ENCODE measurements around the gene NFIA. TPM values are rescaled to one million over a fixed set of nuclear protein-coding genes. Genes with fewer than 3 reads are reported as not detected.

The NFIA gene
- total and polyA plus RNA-seq, 10 of the 15 experiments (the other 5 are each of a cell fraction or from before 2014, with no cell fraction given): 0.10 to 0.16 TPM; not detected in 8

- ChIA-PET RAD21 (ENCODE audit: unreplicated experiment) (interaction anchor here (0.9 kb wide), 1 partner anchor 475 kb away, joined by 3 read pairs; no protein-coding TSS in a partner anchor), POLR2A (no interaction called here), CTCF (interaction anchor here (0.7 to 2.4 kb wide), 8 partner anchors 11 to 1480 kb away, joined by 3 to 14 read pairs (median 3); no protein-coding TSS in a partner anchor), SMC1A (ENCODE audit: uncharacterized antibody, unreplicated experiment) (interaction anchor here (0.6 to 1.9 kb wide), 3 partner anchors 11 to 473 kb away, joined by 3 to 10 read pairs (median 6); no protein-coding TSS in a partner anchor)
- Histone ChIP-seq H3K36me3 (ENCODE audit: control insufficient read depth in 2 of 2, insufficient read depth in 2 of 2, low read length in 1 of 2) (no peaks in the 10 kb centered on the region), H3K4me1 (ENCODE audit: control insufficient read depth, insufficient read depth, low read length) (no peaks in the 10 kb centered on the region), H3K4me3 (no peak overlapping the region), H3K4me2 (ENCODE audit: control insufficient read depth, insufficient read depth) (no peak overlapping the region), H3K27ac (ENCODE audit: control insufficient read depth, insufficient read depth) (no peak overlapping the region), H3K79me2 (ENCODE audit: control insufficient read depth, insufficient read depth, low read length) (no peaks in the 10 kb centered on the region), H2AFZ (ENCODE audit: control insufficient read depth, low read depth, low read length) (no peak overlapping the region), H3K27me3 (replicated peaks in 1 of 2; ENCODE audit: control insufficient read depth in 2 of 2, insufficient read depth in 2 of 2, low read length in 1 of 2) (no peaks in the 10 kb centered on the region), H3K9me3 (replicated peaks; ENCODE audit: control insufficient read depth, insufficient read depth, low read length) (no peaks in the 10 kb centered on the region), H3K9ac (ENCODE audit: control insufficient read depth, insufficient read depth, low read length) (no peak overlapping the region), H4K20me1 (ENCODE audit: control insufficient read depth, insufficient read depth) (no peaks in the 10 kb centered on the region)
- WGBS (ENCODE audit: insufficient coverage, insufficient replicate concordance, low lambda C conversion rate, missing lambda C conversion rate): 63% methylated on average over 5 of the region's 5 CpGs
- in situ Hi-C loops (cut with MboI): loop anchor here (10.0 kb wide), 1 partner anchor 477 kb away; no protein-coding TSS in a partner anchor
- DNase-seq (ENCODE audit: low read depth, low spot score): no peak
- TF ChIP-seq ATF3 (IDR thresholded peaks at IDR 0.05; ENCODE audit: borderline replicate concordance, extremely low read depth, low read depth, low read length) (no peak), PML (IDR thresholded peaks at IDR 0.05; ENCODE audit: low read length) (no peak), SIN3A (IDR thresholded peaks at IDR 0.05; ENCODE audit: low read depth, low read length) (no peak), EGR1 (IDR thresholded peaks at IDR 0.05; ENCODE audit: borderline replicate concordance in 1 of 2, low read depth in 2 of 2, low read length in 2 of 2) (no peak), ZNF622 (IDR thresholded peaks at IDR 0.05) (no peak), ESRRA (IDR thresholded peaks at IDR 0.05; ENCODE audit: low read length) (no peak), EZH2 (IDR thresholded peaks at IDR 0.05; ENCODE audit: borderline replicate concordance, control insufficient read depth, low read depth, low read length) (no peak), KLF5 (IDR thresholded peaks at IDR 0.05; ENCODE audit: partially characterized antibody) (no peak), NFYB (IDR thresholded peaks at IDR 0.05; ENCODE audit: insufficient read depth, low read depth, low read length) (no peak), POLR2AphosphoS5 (IDR thresholded peaks at IDR 0.05; ENCODE audit: low read length) (no peak), RAD51 (IDR thresholded peaks at IDR 0.05) (no peak), RBBP5 (conservative IDR thresholded peaks at IDR 0.05) (no peak), GABPA (IDR thresholded peaks at IDR 0.05; ENCODE audit: low read depth) (no peak), HDAC6 (IDR thresholded peaks at IDR 0.05; ENCODE audit: unreplicated experiment) (no peak)
- ATAC-seq: no peak
- FAIRE-seq: no peak
- intact Hi-C loops (cut with micrococcal nuclease; ENCODE audit: unreplicated experiment): loop anchor here (10.0 kb wide), 2 partner anchors 403 to 1477 kb away; no protein-coding TSS in a partner anchor
- BruUV-seq (replicated peaks): no TSS peak
Observed at GRCh38 chr1:61451572-61451968, 369.2 kb downstream of the NFIA start.

Measured in GM12878 (cell line).